ENCODE results near the gene HAGHL. TPM values are rescaled to one million over a fixed set of nuclear protein-coding genes. Genes with fewer than 3 reads are reported as not detected.

The HAGHL gene
- total and polyA plus RNA-seq, 5 donors = 7.5 to 21.0 (median 12.1) TPM

GRCh38 chr16:732332-732731, 5.4 kb downstream of the HAGHL start:
- Histone ChIP-seq H3K9me3 (ENCODE audit: control insufficient read depth, low read length) (no peaks in the 10 kb centered on the region), H3K27ac (ENCODE audit: low read length) (no peak overlapping the region), H3K27me3 (ENCODE audit: control insufficient read depth, insufficient read depth) (no peaks in the 10 kb centered on the region), H3K4me1 (ENCODE audit: control insufficient read depth, insufficient read depth, low read length) (no peaks in the 10 kb centered on the region), H3K4me3 (ENCODE audit: low read length) (no peak overlapping the region)
- peak in 1 of 3 donors; percentile 29 for DNase-seq
- WGBS = 92% methylated on average over 12 of the region's 12 CpGs
- no peak for ATAC-seq
- intact Hi-C loops (cut with DNase I) = no loop called here

GRCh38 chr16:732936-733335, 6.0 kb downstream of the HAGHL start:
- intact Hi-C loops (cut with DNase I) = no loop called here
- peak in 1 of 3 donors; percentile 31 for DNase-seq
- H3K4me1 ChIP-seq (ENCODE audit: control insufficient read depth, insufficient read depth, low read length) = no peaks in the 10 kb centered on the region

GRCh38 chr16:733382-734207, 6.7 kb downstream of the HAGHL start:
- Histone ChIP-seq H3K27me3 (ENCODE audit: control insufficient read depth, insufficient read depth) (no peaks in the 10 kb centered on the region), H3K4me3 (ENCODE audit: low read length) (no peak overlapping the region), H3K27ac (ENCODE audit: low read length) (no peak overlapping the region), H3K4me1 (ENCODE audit: control insufficient read depth, insufficient read depth, low read length) (no peaks in the 10 kb centered on the region), H3K9me3 (ENCODE audit: control insufficient read depth, low read length) (no peaks in the 10 kb centered on the region)
- intact Hi-C loops (cut with DNase I) = no loop called here
- 81% methylated on average over 34 of the region's 34 CpGs for WGBS
- DNase-seq = peak in 2 of 3 donors; percentile 62 to 71
- ATAC-seq = no peak

More at GRCh38 chr16:732936-733335, 6.0 kb downstream of the HAGHL start:
- no peaks in the 10 kb centered on the region for H3K9me3 ChIP-seq (ENCODE audit: control insufficient read depth, low read length)
- H3K27me3 ChIP-seq (ENCODE audit: control insufficient read depth, insufficient read depth) = no peaks in the 10 kb centered on the region
- no peak overlapping the region for H3K27ac ChIP-seq (ENCODE audit: low read length)
- WGBS = 91% methylated on average over 13 of the region's 13 CpGs
- ATAC-seq = no peak
- no peak overlapping the region for H3K4me3 ChIP-seq (ENCODE audit: low read length)

- H3K27me3 ChIP-seq (ENCODE audit: control insufficient read depth, insufficient read depth) = no peaks in the 10 kb centered on the region
- H3K9me3 ChIP-seq (ENCODE audit: control insufficient read depth, low read length) = no peaks in the 10 kb centered on the region
- DNase-seq = peak in 1 of 3 donors; percentile 48
- no peak for ATAC-seq
- H3K4me1 ChIP-seq (ENCODE audit: control insufficient read depth, insufficient read depth, low read length) = no peaks in the 10 kb centered on the region
- H3K4me3 ChIP-seq (ENCODE audit: low read length) = no peak overlapping the region
- H3K27ac ChIP-seq (ENCODE audit: low read length) = no peak overlapping the region
- intact Hi-C loops (cut with DNase I) = no loop called here
- WGBS = 89% methylated on average over 49 of the region's 49 CpGs
Measured at GRCh38 chr16:734208-734980, 7.5 kb downstream of the HAGHL start.

GRCh38 chr16:734981-735881, 8.3 kb downstream of the HAGHL start:
- Histone ChIP-seq H3K27me3 (ENCODE audit: control insufficient read depth, insufficient read depth) (no peaks in the 10 kb centered on the region), H3K9me3 (ENCODE audit: control insufficient read depth, low read length) (no peaks in the 10 kb centered on the region), H3K4me1 (ENCODE audit: control insufficient read depth, insufficient read depth, low read length) (no peaks in the 10 kb centered on the region), H3K27ac (ENCODE audit: low read length) (no peak overlapping the region), H3K4me3 (ENCODE audit: low read length) (no peak overlapping the region)
- DNase-seq (peak in 1 of 3 donors; percentile 29), ATAC-seq (no peak)
- 93% methylated on average over 25 of the region's 25 CpGs for WGBS
- intact Hi-C loops (cut with DNase I) = no loop called here

- Histone ChIP-seq H3K27me3 (ENCODE audit: control insufficient read depth, insufficient read depth) (no peaks in the 10 kb centered on the region), H3K27ac (ENCODE audit: low read length) (no peak overlapping the region), H3K4me1 (ENCODE audit: control insufficient read depth, insufficient read depth, low read length) (no peaks in the 10 kb centered on the region), H3K9me3 (ENCODE audit: control insufficient read depth, low read length) (no peaks in the 10 kb centered on the region), H3K4me3 (ENCODE audit: low read length) (no peak overlapping the region)
- DNase-seq = no peak
- intact Hi-C loops (cut with DNase I) = no loop called here
- no peak for ATAC-seq
- WGBS = 90% methylated on average over 13 of the region's 13 CpGs
Measured at GRCh38 chr16:735982-736453, 9.1 kb downstream of the HAGHL start.

- ATAC-seq (no peak), DNase-seq (peak in 1 of 3 donors; percentile 37)
- no peak overlapping the region for H3K27ac ChIP-seq (ENCODE audit: low read length)
- intact Hi-C loops (cut with DNase I) = no loop called here
- H3K27me3 ChIP-seq (ENCODE audit: control insufficient read depth, insufficient read depth) = no peaks in the 10 kb centered on the region
- no peak overlapping the region for H3K4me3 ChIP-seq (ENCODE audit: low read length)
- no peaks in the 10 kb centered on the region for H3K4me1 ChIP-seq (ENCODE audit: control insufficient read depth, insufficient read depth, low read length)
- H3K9me3 ChIP-seq (ENCODE audit: control insufficient read depth, low read length) = no peaks in the 10 kb centered on the region
- 94% methylated on average over 29 of the region's 29 CpGs for WGBS
Measured at GRCh38 chr16:736936-737481, 10.1 kb downstream of the HAGHL start.

- ATAC-seq = peak in 1 of 2 donors; percentile 1
Measured at GRCh38 chr16:739560-740458, 12.9 kb downstream of the HAGHL start.

GRCh38 chr16:740459-740763, 13.5 kb downstream of the HAGHL start:
- DNase-seq (no peak), ATAC-seq (peak; percentile 31 to 53)
- whole genome bisulfite sequencing = 0% methylated on average over 22 of the region's 22 CpGs
- Histone ChIP-seq H3K27ac (ENCODE audit: low read length) (peak overlapping the region; percentile 20), H3K4me1 (ENCODE audit: control insufficient read depth, insufficient read depth, low read length) (no peaks in the 10 kb centered on the region), H3K27me3 (ENCODE audit: control insufficient read depth, insufficient read depth) (no peaks in the 10 kb centered on the region), H3K4me3 (ENCODE audit: low read length) (peak overlapping the region; percentile 84), H3K9me3 (ENCODE audit: control insufficient read depth, low read length) (no peaks in the 10 kb centered on the region)
- intact Hi-C loops (cut with DNase I) = no loop called here

More at GRCh38 chr16:739560-740458, 12.9 kb downstream of the HAGHL start:
- DNase-seq = peak in 1 of 3 donors; percentile 54
- Histone ChIP-seq H3K4me3 (ENCODE audit: low read length) (peak overlapping the region; percentile 84), H3K4me1 (ENCODE audit: control insufficient read depth, insufficient read depth, low read length) (no peaks in the 10 kb centered on the region), H3K9me3 (ENCODE audit: control insufficient read depth, low read length) (no peaks in the 10 kb centered on the region), H3K27ac (ENCODE audit: low read length) (no peak overlapping the region), H3K27me3 (ENCODE audit: control insufficient read depth, insufficient read depth) (no peaks in the 10 kb centered on the region)
- WGBS = 45% methylated on average over 38 of the region's 38 CpGs
- intact Hi-C loops (cut with DNase I) = no loop called here

Data from right cardiac atrium (tissue), 5 donors.